A375 (cell line): ENCODE data around the gene IL36B. TPM values are rescaled to one million over a fixed set of nuclear protein-coding genes. Genes with fewer than 3 reads are reported as not detected.

Source experiments
- small RNA-seq: library from RNA; depleted of rRNA; stranded (forward); fragments of <200 nt; gene quantifications from one replicate; pipeline ENCODE3, GENCODE V24; 2014
- total RNA-seq: library from RNA; depleted of rRNA; stranded (reverse); fragments of >200 nt; shearing (Covaris generic); gene quantifications from 2 replicates; pipeline ENCODE4 v1.2.3, GENCODE V29; 2014; rRNA removed

The IL36B gene
- total RNA-seq, result not detected in 2 replicates

GRCh38 chr2:113052396-113052917 is at the start of gene IL36B:
IL36B (minus strand) TSS chr2:113052867.

DNA sequence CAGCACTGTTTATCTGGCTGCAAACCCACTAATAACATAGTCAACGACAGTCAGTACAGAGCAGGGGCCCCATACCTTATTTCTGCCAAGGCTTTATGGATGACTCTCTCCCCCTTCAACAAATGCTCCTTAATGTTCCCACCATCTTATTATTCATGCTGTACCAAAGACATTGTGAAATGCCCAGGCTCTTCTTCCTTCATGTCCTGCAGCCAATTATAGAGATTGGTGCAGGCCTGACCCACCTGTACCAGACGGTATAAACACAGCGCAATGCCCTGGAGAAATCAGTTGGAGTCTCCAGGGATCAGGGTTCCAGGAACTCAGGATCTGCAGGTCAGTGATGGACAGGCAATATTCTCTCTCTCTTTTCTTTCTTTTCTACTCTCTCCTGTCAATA is 15.0 kb upstream of the IL36B start, which contains the start of gene IL1F10:
TSS of gene IL1F10 (plus strand) at position 290 of the 400 bp plus-strand sequence. CDS start 4,769 bp downstream, outside the sequence.

GRCh38 chr2:113058998-113059960 is 6.6 kb upstream of the IL36B start, which contains the start of gene IL36RN:
IL36RN (plus strand) TSS chr2:113059198; CDS start chr2:113059439, 241 bp downstream.

DNA sequence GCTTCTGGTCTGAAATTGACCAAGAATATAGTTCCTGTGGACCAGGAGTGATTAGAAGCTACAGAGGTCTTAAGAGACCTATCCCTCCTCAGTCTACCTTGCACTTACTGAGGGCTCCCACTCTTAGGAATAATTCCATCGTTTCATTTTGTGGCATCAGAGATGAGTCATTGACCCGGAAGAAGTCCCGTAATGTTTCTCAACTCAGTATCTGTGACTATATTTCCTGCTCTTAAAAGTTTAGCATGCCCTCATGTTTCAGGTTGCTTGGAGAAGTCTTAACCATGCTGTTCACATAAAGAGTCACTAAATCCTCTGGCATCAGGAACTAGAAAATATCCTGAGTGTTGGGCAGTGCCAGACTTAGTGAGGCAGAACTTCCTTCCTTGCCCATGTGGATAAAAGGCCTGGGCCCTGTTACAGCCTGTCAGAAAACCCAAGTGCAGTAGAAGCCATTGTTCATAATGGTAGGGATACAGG is 47.6 kb downstream of the IL36B start, which contains the start of gene IL36A:
TSS of gene IL36A (plus strand) at position 430 of the 480 bp plus-strand sequence. CDS start 413 bp downstream, outside the sequence.

GRCh38 chr2:112977559-112978056 is 75.1 kb downstream of the IL36B start, which contains the start of gene IL36G:
IL36G (plus strand) TSS chr2:112978006; CDS start chr2:112978639, 633 bp downstream.

Small RNA genes lying within 50 kb of the gene (small RNA-seq; reads per million reads assigned to genes)
- not detected for gene HMGN2P23
- gene RNU6-1180P, result not detected

Other genes with a start within 250 kb of the IL36B start
- gene IL1B, start 216.1 kb downstream of the IL36B start, total RNA-seq, result 11.6 and 13.3 TPM in 2 replicates
- 1.0 and 2.1 TPM in 2 replicates for gene IL37, start 141.7 kb downstream of the IL36B start, total RNA-seq
- gene IL36G, start 74.9 kb downstream of the IL36B start, total RNA-seq, result not detected in 2 replicates
- not detected in 2 replicates for gene IL36A, start 47.4 kb downstream of the IL36B start, total RNA-seq
- not detected in 2 replicates for gene IL36RN, start 6.3 kb upstream of the IL36B start, total RNA-seq
- gene IL1F10, start 15.1 kb upstream of the IL36B start, total RNA-seq, result not detected in 2 replicates
- not detected in 2 replicates for gene IL1RN, start 74.7 kb upstream of the IL36B start, total RNA-seq
- gene PSD4, start 121.1 kb upstream of the IL36B start, total RNA-seq, result 3.8 and 5.1 TPM in 2 replicates
- 1.5 and 1.6 TPM in 2 replicates for gene PAX8, start 226.1 kb upstream of the IL36B start, total RNA-seq